Epidermal melanocyte (primary cell): Measurements from ENCODE around the gene SF3B6.
A peak's percentile ranks its signal among the peaks of the same experiment; 100 is the strongest.
"Not testable (repeated sequence)": the region's sequence is repeated elsewhere in the genome, so short reads cannot be mapped to it uniquely, and the experiment has no call there.

Experiments used
- DNase-seq: peaks from one replicate; pipeline ENCODE4 v3.0.0; 2011; ENCODE audit warnings: low spot score; ENCODE audit not compliant: insufficient read length

SF3B6 gene

GRCh38 chr2:24052951-24053350 is 23.2 kb downstream of the SF3B6 start:
- DNase-seq = no peak

- no peak for DNase-seq
Measured at GRCh38 chr2:24051833-24052232, 24.3 kb downstream of the SF3B6 start.

GRCh38 chr2:24050041-24050979 is 25.8 kb downstream of the SF3B6 start:
- DNase-seq = no peak

GRCh38 chr2:24049485-24050021 is 26.6 kb downstream of the SF3B6 start, which contains the start of gene FKBP1B:
Gene FKBP1B, plus strand, starts transcription at chr2:24049741. Its CDS starts 109 bp downstream, at chr2:24049850.
- DNase-seq = no peak

GRCh38 chr2:24048769-24049484 is 27.2 kb downstream of the SF3B6 start:
- DNase-seq = no peak

GRCh38 chr2:24047703-24048033 is 28.5 kb downstream of the SF3B6 start:
- no peak for DNase-seq

GRCh38 chr2:24046930-24047702 is 29.0 kb downstream of the SF3B6 start, which contains the start of gene WDCP:
Gene WDCP, minus strand, starts transcription at chr2:24047391. Its CDS starts 7,897 bp downstream, at chr2:24039494.
- peak; percentile 74 for DNase-seq

GRCh38 chr2:24046599-24046929 is 29.6 kb downstream of the SF3B6 start:
- no peak for DNase-seq

GRCh38 chr2:24045511-24046508 is 30.3 kb downstream of the SF3B6 start:
- no peak for DNase-seq

GRCh38 chr2:24043133-24043532 is 33.0 kb downstream of the SF3B6 start:
- not testable (repeated sequence) for DNase-seq

GRCh38 chr2:24040511-24040910 is 35.6 kb downstream of the SF3B6 start:
- DNase-seq = no peak

- DNase-seq = no peak
Measured at GRCh38 chr2:24038786-24039499, 37.2 kb downstream of the SF3B6 start.

GRCh38 chr2:24026233-24026632 is 49.9 kb downstream of the SF3B6 start:
- DNase-seq = no peak

- no peak for DNase-seq
Measured at GRCh38 chr2:24024996-24025663, 51.0 kb downstream of the SF3B6 start.

- DNase-seq = no peak
Measured at GRCh38 chr2:24024018-24024417, 52.1 kb downstream of the SF3B6 start.

- no peak for DNase-seq
Measured at GRCh38 chr2:24022975-24023575, 53.1 kb downstream of the SF3B6 start.

- DNase-seq = no peak
Measured at GRCh38 chr2:24022324-24022974, 53.7 kb downstream of the SF3B6 start.
